ENCODE measurements around the gene ARHGAP12.
"Not testable (repeated sequence)": the region's sequence is repeated elsewhere in the genome, so short reads cannot be mapped to it uniquely, and the experiment has no call there.

Gene ARHGAP12

GRCh38 chr10:31914370-31914769 lies 14.3 kb downstream of the ARHGAP12 start:
- Mint-ChIP-seq H3K36me3 (peaks cover 13% of the 10 kb centered on the region), H3K27me3 (no peaks in the 10 kb centered on the region), H3K4me3 (no peak overlapping the region), H3K9me3 (no peaks in the 10 kb centered on the region), H3K27ac (peak overlapping the region; percentile 37), H3K4me1 (peaks cover 69% of the 10 kb centered on the region)

DNA sequence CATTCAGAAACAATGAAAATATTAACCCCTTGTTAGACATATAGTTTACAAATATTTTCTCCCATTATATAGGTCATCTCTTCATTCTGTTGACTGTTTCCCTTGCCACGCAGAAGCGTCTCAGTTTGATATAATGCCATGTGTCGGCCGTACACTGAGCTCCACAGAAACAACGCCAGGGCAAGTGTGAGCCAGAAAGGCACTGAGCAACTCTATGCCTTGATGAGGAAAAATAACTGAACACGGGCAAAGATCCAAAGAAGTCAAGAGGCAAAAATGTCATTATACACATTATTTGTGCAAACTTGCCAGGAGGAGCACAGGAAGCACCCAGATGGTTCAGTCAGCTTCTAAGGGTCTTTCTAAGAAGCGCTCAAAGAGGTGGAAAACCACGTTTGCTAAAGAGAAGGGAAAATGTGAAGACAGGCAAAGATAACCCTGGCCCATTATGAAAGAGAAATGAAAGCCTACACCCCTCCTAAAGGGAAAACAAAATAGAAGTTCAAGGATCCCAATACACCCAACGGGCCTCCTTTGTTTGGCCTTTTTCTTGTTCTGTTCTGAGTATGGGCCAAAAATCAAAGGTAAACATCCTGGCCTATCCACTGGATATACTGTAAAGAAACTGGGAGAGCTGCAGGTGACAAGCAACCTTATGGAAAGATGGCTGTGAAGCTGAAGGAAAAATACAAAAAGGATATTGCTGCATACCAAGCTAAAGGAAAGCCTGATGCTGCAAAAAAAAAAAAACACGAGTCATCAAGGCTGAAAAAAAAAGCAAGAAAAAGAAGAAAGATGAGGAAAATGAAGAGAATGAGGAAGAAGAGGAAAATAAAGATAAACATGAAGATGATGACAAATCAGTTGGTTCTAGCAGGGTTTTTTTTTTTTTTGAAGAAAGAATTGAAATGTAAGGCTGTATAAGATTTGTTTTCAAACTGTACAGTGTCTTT lies 15.5 kb downstream of the ARHGAP12 start:
- H3K4me1 Mint-ChIP-seq, result peaks cover 71% of the 10 kb centered on the region
- H3K27me3 Mint-ChIP-seq, result no peaks in the 10 kb centered on the region
- peak overlapping the region; percentile 63 for H3K27ac Mint-ChIP-seq
- peaks cover 24% of the 10 kb centered on the region for H3K36me3 Mint-ChIP-seq
- no peaks in the 10 kb centered on the region for H3K9me3 Mint-ChIP-seq
- H3K4me3 Mint-ChIP-seq, result peak overlapping the region; percentile 49

DNA sequence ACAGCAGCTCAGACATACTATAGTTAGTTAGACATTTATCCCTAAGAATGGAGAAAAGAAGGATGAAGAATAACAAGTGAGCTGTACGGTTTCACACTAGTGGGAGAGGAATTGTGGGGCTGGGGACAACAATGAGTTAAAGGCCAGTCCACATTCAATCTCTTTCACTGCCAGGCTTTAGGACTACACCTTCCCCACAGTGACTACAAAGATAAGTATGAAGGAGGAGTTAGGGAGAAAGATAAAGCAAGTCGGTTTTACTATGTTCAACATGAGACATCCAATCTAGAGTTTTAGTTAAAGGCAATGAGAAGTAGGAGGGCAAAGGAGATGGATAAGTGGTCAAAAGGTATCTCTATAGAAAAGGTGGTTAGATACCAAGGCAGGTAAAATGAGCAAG lies 16.3 kb downstream of the ARHGAP12 start:
- Mint-ChIP-seq H3K4me3 (no peak overlapping the region), H3K27ac (no peak overlapping the region), H3K27me3 (no peaks in the 10 kb centered on the region), H3K36me3 (peaks cover 26% of the 10 kb centered on the region), H3K4me1 (peaks cover 70% of the 10 kb centered on the region), H3K9me3 (no peaks in the 10 kb centered on the region)

- no peaks in the 10 kb centered on the region for H3K9me3 Mint-ChIP-seq
- no peaks in the 10 kb centered on the region for H3K27me3 Mint-ChIP-seq
- H3K27ac Mint-ChIP-seq, result no peak overlapping the region
- H3K4me3 Mint-ChIP-seq, result no peak overlapping the region
- peaks cover 45% of the 10 kb centered on the region for H3K36me3 Mint-ChIP-seq
- H3K4me1 Mint-ChIP-seq, result peaks cover 81% of the 10 kb centered on the region
Observed at GRCh38 chr10:31910016-31910415, 18.6 kb downstream of the ARHGAP12 start.

DNA sequence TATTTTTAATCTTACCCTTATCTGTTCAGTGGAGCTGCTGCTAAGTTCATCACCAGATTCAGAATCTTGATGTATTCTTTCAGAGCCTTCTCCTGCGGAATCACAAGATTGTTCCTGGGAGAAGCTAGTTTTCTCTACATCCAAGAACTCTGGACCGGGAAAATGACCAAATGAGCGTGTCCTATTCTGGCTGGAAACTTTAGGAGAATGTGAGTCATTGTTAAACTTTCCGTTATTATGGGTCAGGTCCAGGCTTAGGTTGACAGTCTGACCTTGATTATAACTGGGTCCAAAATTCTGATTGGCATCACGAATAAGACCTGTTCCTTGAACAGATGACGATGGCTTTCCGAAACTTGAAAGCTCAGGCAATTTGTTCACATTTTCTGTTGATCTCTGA lies 20.5 kb downstream of the ARHGAP12 start:
- H3K27ac Mint-ChIP-seq, result no peak overlapping the region
- H3K4me1 Mint-ChIP-seq, result peaks cover 77% of the 10 kb centered on the region
- H3K27me3 Mint-ChIP-seq, result no peaks in the 10 kb centered on the region
- H3K36me3 Mint-ChIP-seq, result peaks cover 40% of the 10 kb centered on the region
- H3K9me3 Mint-ChIP-seq, result no peaks in the 10 kb centered on the region
- H3K4me3 Mint-ChIP-seq, result no peak overlapping the region

- H3K27ac Mint-ChIP-seq, result no peak overlapping the region
- H3K27me3 Mint-ChIP-seq, result no peaks in the 10 kb centered on the region
- peaks cover 48% of the 10 kb centered on the region for H3K36me3 Mint-ChIP-seq
- peaks cover 64% of the 10 kb centered on the region for H3K4me1 Mint-ChIP-seq
- H3K4me3 Mint-ChIP-seq, result no peak overlapping the region
- H3K9me3 Mint-ChIP-seq, result no peaks in the 10 kb centered on the region
Observed at GRCh38 chr10:31906039-31906438, 22.6 kb downstream of the ARHGAP12 start.

DNA sequence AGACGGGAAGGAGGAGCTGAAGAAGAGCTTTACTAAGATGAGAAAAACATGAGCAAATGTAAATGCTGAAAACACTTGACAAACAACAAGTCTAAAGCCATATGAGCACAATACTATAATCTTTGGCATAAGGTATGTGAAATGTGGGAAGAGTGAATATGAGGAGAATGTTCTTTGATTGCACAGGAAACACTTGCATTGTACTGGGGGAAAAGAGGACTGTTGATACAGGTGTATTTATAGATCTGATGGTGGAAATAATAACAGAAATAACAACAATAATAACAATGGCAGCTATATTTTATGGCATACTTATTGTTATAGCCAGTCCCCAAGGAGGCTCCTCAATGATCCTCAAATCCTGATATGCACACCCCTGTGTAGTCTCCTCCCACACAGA lies 23.0 kb downstream of the ARHGAP12 start:
- Mint-ChIP-seq H3K27me3 (no peaks in the 10 kb centered on the region), H3K36me3 (peaks cover 48% of the 10 kb centered on the region), H3K9me3 (no peaks in the 10 kb centered on the region), H3K27ac (no peak overlapping the region), H3K4me1 (peaks cover 63% of the 10 kb centered on the region), H3K4me3 (no peak overlapping the region)

DNA sequence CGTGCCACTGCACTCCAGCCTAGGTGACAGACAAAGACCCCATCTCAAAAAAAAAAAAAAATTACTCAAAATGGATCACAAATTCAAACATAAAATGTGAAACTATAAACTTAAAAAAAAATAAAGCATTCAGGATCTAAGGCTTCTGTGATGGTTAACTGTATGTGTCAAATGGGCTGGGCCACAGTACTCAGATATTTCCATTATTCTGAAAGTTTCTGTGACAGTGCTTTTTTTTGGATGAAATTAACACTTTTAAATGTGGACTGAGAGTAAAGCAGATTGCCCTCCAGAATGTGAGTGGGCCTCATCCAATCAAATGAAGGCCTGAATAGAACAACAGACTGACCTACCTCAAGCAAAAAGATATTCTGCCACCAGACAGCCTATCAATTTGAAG lies 26.0 kb downstream of the ARHGAP12 start:
- H3K4me3 Mint-ChIP-seq, result no peak overlapping the region
- H3K36me3 Mint-ChIP-seq, result peaks cover 39% of the 10 kb centered on the region
- peaks cover 64% of the 10 kb centered on the region for H3K4me1 Mint-ChIP-seq
- H3K27ac Mint-ChIP-seq, result no peak overlapping the region
- H3K9me3 Mint-ChIP-seq, result no peaks in the 10 kb centered on the region
- H3K27me3 Mint-ChIP-seq, result no peaks in the 10 kb centered on the region

GRCh38 chr10:31897506-31897905 lies 31.1 kb downstream of the ARHGAP12 start:
- H3K36me3 Mint-ChIP-seq, result peaks cover 28% of the 10 kb centered on the region
- H3K9me3 Mint-ChIP-seq, result no peaks in the 10 kb centered on the region

DNA sequence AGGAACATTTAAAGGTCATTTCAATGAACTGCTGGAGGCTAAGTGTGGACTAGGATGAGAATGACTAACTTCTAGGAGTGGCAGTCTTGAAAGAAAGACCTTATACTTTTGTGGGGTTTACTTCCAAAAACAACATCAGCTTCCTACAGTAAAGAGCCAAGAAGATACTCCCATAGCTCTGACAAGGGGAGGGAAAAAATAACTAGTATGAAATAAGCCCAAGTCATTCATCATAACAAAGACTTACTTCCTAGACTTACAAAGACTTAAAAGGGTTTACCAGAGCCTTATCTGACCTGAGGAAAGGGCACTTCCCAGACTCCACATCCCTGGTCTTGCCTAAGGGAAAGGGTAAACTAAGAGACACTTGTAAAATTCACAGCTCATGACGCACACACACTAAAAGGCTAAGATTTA lies 31.7 kb downstream of the ARHGAP12 start:
- peaks cover 28% of the 10 kb centered on the region for H3K36me3 Mint-ChIP-seq
- H3K9me3 Mint-ChIP-seq, result no peaks in the 10 kb centered on the region
- peaks cover 60% of the 10 kb centered on the region for H3K4me1 Mint-ChIP-seq
- H3K4me3 Mint-ChIP-seq, result no peak overlapping the region
- no peaks in the 10 kb centered on the region for H3K27me3 Mint-ChIP-seq
- H3K27ac Mint-ChIP-seq, result no peak overlapping the region

More at GRCh38 chr10:31897506-31897905, 31.1 kb downstream of the ARHGAP12 start:
- peaks cover 56% of the 10 kb centered on the region for H3K4me1 Mint-ChIP-seq
- H3K27me3 Mint-ChIP-seq, result no peaks in the 10 kb centered on the region
- no peak overlapping the region for H3K4me3 Mint-ChIP-seq
- H3K27ac Mint-ChIP-seq, result no peak overlapping the region

DNA sequence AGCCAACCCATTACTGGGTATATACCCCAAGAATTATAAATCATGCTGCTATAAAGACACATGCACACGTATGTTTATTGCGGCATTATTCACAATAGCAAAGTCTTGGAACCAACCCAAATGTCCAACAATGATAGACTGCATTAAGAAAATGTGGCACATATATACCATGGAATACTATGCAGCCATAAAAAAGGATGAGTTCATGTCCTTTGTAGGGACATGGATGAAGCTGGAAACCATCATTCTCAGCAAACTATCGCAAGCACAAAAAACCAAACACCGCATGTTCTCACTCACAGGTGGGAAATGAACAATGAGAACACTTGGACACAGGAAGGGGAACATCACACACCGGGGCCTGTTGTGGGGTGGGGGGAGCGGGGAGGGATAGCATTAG lies 32.9 kb downstream of the ARHGAP12 start:
- peaks cover 31% of the 10 kb centered on the region for H3K36me3 Mint-ChIP-seq
- H3K4me1 Mint-ChIP-seq, result peaks cover 67% of the 10 kb centered on the region
- H3K4me3 Mint-ChIP-seq, H3K27me3 Mint-ChIP-seq, H3K9me3 Mint-ChIP-seq, H3K27ac Mint-ChIP-seq: not testable (repeated sequence)

DNA sequence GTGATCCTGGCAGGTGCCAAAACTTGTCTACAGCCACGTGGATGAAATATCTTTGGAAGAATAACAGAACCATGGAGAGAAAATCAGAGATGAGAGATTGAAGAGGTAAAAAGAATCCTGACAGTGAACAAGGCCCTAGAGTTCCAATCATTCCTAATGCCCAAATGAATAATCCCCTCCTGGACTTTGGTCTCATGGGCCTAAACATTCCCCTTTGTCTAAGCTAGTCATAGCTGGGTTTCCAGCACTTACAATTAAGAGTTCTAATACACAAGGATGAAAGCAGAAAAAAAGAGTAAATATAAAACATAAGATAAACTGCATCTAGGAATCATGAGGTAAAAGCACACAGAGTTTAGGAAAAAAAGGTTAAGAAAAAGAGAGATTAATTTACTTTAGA lies 40.2 kb downstream of the ARHGAP12 start:
- Mint-ChIP-seq H3K36me3 (peaks cover 23% of the 10 kb centered on the region), H3K27ac (peak overlapping the region; percentile 0), H3K4me1 (peaks cover 61% of the 10 kb centered on the region), H3K9me3 (no peaks in the 10 kb centered on the region), H3K4me3 (no peak overlapping the region), H3K27me3 (no peaks in the 10 kb centered on the region)

DNA sequence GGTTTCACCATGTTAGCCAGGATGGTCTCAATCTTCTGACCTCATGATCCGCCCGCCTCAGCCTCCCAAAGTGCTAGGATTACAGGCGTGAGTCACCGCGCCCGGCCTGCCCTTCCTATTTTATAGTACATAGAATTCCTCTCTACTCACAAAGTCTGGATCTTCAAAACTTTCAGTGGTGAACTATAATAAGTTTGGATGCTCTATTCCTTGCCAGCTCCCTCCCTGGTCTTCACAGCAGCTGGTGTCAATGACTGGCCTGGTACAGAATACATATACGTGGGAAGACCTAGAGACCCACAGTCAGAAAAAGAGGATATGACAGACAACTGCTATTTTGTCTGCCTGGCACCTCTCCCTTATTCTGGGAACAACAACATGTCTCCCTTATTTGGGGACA lies 40.8 kb downstream of the ARHGAP12 start:
- Mint-ChIP-seq H3K27ac (peak overlapping the region; percentile 51), H3K36me3 (peaks cover 20% of the 10 kb centered on the region), H3K27me3 (no peaks in the 10 kb centered on the region), H3K4me3 (no peak overlapping the region), H3K4me1 (peaks cover 58% of the 10 kb centered on the region), H3K9me3 (no peaks in the 10 kb centered on the region)

- H3K4me1 Mint-ChIP-seq, result peaks cover 51% of the 10 kb centered on the region
- H3K36me3 Mint-ChIP-seq, result peaks cover 18% of the 10 kb centered on the region
- H3K27ac Mint-ChIP-seq, result no peak overlapping the region
- no peak overlapping the region for H3K4me3 Mint-ChIP-seq
- H3K9me3 Mint-ChIP-seq, result no peaks in the 10 kb centered on the region
- H3K27me3 Mint-ChIP-seq, result no peaks in the 10 kb centered on the region
Observed at GRCh38 chr10:31886885-31887284, 41.7 kb downstream of the ARHGAP12 start.

DNA sequence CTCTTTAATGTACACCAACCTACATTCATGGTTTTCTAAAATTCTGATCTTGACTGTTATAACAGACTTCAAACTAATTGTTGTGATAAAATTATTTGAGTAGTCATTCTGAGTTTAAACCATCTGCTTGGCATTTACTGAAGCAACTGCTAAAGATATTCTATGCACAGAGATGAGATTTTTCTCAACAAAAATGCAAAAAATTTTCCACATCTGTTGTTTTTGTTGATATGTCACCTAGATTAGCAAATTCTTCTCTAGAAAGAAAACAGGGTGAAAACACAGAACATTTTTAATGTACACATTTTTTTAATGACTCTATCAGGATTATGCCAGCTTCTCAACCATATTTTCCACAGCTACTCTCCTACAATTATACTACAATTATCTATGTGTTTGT lies 42.7 kb downstream of the ARHGAP12 start:
- Mint-ChIP-seq H3K9me3 (no peaks in the 10 kb centered on the region), H3K36me3 (peaks cover 12% of the 10 kb centered on the region), H3K27me3 (no peaks in the 10 kb centered on the region), H3K27ac (no peak overlapping the region), H3K4me3 (no peak overlapping the region), H3K4me1 (peaks cover 48% of the 10 kb centered on the region)

DNA sequence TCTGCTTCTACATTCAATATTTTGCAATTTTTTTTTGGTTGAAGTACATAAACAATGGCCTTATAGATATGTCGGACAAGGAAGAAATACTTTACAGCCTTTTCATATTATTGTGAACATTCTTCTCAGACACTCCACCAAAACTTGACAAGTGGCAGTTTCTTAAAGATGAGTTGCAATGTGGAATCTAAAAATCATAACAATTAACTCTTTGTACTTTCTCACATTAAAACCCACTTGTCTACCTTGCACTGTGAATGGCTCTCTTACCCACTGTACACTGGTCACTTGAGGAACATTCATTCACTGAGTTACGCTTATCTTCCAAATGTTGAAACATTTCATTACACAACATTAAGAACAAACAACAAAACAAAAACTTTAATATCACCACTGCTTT lies 44.2 kb downstream of the ARHGAP12 start:
- H3K4me3 Mint-ChIP-seq, result no peak overlapping the region

More for the DNA sequence above, 44.2 kb downstream of the ARHGAP12 start:
- Mint-ChIP-seq H3K27me3 (no peaks in the 10 kb centered on the region), H3K27ac (no peak overlapping the region), H3K36me3 (peaks cover 13% of the 10 kb centered on the region), H3K9me3 (no peaks in the 10 kb centered on the region), H3K4me1 (peaks cover 52% of the 10 kb centered on the region)
